RWPE2 (cell line): Measurements from ENCODE around the gene SLC16A10.

Experiments
- ATAC-seq: fragments of 200-7000 bp; cut with Tn5 transposase; 3 replicates; pipeline ENCODE4 v1.9.1; 2021; ENCODE audit warnings: low read depth
- DNase-seq: peaks from one replicate; pipeline ENCODE4 v3.0.0-alpha.2; 2020; ENCODE audit warnings: low spot score
- H3K27ac ChIP-seq: fragments of 450-650 bp; 2 replicates; pipeline ENCODE4 v1.5.1; 2017; ENCODE audit warnings: mild to moderate bottlenecking; ENCODE audit not compliant: poor library complexity, severe bottlenecking
- H3K27me3 ChIP-seq: fragments of 250-450 bp; sonication (Bioruptor Pico); 2 replicates; pipeline ENCODE4 v1.5.1; 2021; ENCODE audit warnings: mild to moderate bottlenecking, moderate library complexity; ENCODE audit not compliant: insufficient read depth, poor library complexity, severe bottlenecking
- H3K36me3 ChIP-seq: fragments of 250-450 bp; sonication (Bioruptor Pico); 2 replicates; pipeline ENCODE4 v1.5.1; 2020; ENCODE audit warnings: low read depth, mild to moderate bottlenecking, moderate library complexity
- H3K4me1 ChIP-seq: fragments of 250-450 bp; sonication (Bioruptor Pico); 2 replicates; pipeline ENCODE4 v1.5.1; 2021; ENCODE audit warnings: mild to moderate bottlenecking, moderate library complexity; ENCODE audit not compliant: insufficient read depth, poor library complexity, severe bottlenecking
- H3K4me3 ChIP-seq: fragments of 250-450 bp; sonication (Bioruptor Pico); 2 replicates; pipeline ENCODE4 v1.5.1; 2021; ENCODE audit warnings: mild to moderate bottlenecking, moderate library complexity; ENCODE audit not compliant: severe bottlenecking
- H3K9me3 ChIP-seq: fragments of 250-450 bp; sonication (Bioruptor Pico); 2 replicates; pipeline ENCODE4 v1.5.1; 2021; ENCODE audit warnings: mild to moderate bottlenecking, moderate library complexity; ENCODE audit not compliant: severe bottlenecking
- TF ChIP-seq, protein P1 (sequence below): fragments of 450-650 bp; IDR thresholded peaks from one replicate; pipeline ENCODE4 v1.5.1; 2017; ENCODE audit warnings: mild to moderate bottlenecking, moderate library complexity; ENCODE audit not compliant: poor library complexity, severe bottlenecking

Gene SLC16A10

DNA sequence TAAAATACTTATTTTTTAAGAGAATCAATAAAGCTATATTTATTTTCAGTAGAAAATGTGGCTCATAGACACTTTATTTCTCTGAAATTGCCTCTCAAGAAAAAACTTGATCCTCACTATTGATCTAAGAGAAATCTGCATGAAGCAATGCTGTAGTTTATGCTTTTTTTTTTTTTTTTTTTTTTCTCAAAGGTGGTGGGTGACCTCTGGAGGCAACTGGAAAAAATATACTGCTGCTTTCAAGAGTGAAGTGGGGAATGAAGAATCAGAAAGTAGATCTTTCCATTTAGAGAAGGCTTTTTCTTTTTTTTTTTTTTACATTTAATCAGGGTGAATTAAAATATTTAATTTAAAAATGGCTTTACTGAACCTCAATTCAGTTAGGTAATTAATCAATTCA, 169.3 kb downstream of the SLC16A10 start:
- H3K27ac ChIP-seq, result no peak overlapping the region
- H3K4me1 ChIP-seq, result peaks cover 5% of the 10 kb centered on the region
- ATAC-seq (no peak), DNase-seq (no peak)
- TF ChIP-seq, protein P1, sequence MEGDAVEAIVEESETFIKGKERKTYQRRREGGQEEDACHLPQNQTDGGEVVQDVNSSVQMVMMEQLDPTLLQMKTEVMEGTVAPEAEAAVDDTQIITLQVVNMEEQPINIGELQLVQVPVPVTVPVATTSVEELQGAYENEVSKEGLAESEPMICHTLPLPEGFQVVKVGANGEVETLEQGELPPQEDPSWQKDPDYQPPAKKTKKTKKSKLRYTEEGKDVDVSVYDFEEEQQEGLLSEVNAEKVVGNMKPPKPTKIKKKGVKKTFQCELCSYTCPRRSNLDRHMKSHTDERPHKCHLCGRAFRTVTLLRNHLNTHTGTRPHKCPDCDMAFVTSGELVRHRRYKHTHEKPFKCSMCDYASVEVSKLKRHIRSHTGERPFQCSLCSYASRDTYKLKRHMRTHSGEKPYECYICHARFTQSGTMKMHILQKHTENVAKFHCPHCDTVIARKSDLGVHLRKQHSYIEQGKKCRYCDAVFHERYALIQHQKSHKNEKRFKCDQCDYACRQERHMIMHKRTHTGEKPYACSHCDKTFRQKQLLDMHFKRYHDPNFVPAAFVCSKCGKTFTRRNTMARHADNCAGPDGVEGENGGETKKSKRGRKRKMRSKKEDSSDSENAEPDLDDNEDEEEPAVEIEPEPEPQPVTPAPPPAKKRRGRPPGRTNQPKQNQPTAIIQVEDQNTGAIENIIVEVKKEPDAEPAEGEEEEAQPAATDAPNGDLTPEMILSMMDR, result peak; percentile 71
- H3K4me3 ChIP-seq, result no peak overlapping the region
- H3K36me3 ChIP-seq, result no peaks in the 10 kb centered on the region
- no peaks in the 10 kb centered on the region for H3K9me3 ChIP-seq
- H3K27me3 ChIP-seq, result no peaks in the 10 kb centered on the region

DNA sequence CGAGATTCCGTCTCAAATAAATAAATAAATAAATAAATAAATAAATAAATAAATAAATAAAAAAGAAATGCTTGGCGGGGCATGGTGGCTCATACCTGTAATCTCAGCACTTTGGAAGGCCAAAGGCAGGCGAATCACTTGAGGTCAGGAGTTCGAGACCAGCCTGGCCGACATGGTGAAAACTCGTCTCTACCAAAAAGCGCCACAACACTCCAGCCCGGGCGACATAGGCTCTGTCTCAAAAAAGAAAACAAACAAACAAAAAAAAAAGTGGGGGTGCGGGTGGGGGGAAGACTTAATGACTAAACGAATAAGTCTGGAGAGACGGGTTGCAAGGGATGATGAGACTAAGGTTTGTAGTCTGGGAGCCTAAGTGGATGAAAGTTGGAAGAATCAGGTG, 170.7 kb downstream of the SLC16A10 start:
- no peak for DNase-seq
- TF ChIP-seq, protein P1, result no peak
- H3K27ac ChIP-seq, result no peak overlapping the region
- ATAC-seq, result no peak
- no peaks in the 10 kb centered on the region for H3K27me3 ChIP-seq
- peaks cover 5% of the 10 kb centered on the region for H3K4me1 ChIP-seq
- H3K36me3 ChIP-seq, result peaks cover 1% of the 10 kb centered on the region; the same call in 1 of the 2 replicates
- H3K4me3 ChIP-seq, result no peak overlapping the region
- H3K9me3 ChIP-seq, result no peaks in the 10 kb centered on the region

DNA sequence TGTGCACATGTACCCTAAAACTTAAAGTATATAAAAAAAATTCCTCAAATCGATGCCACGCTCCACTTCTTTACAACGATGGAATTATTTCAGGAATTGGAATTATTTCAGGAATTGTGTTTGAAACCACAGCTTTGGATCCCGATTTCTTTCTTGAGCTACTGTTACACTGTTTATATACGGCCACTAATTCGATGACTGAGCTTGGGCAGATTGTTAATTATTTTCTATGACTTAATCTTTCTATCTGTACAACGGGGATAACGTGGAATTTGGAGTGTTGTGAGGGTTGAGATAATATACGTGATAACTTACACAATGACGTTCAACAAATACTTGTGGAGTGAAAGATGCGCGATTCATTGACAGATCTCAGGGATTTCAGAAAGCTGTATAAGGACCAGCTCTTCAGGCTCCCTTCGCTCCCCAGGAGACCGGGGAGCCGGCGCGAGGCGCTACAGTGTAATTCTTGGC, 171.3 kb downstream of the SLC16A10 start:
- Histone ChIP-seq H3K27me3 (no peaks in the 10 kb centered on the region), H3K36me3 (peaks cover 8% of the 10 kb centered on the region), H3K9me3 (no peaks in the 10 kb centered on the region), H3K4me1 (peaks cover 8% of the 10 kb centered on the region), H3K4me3 (peak overlapping the region; percentile 60), H3K27ac (no peak overlapping the region)
- DNase-seq, result no peak
- ATAC-seq, result no peak
- TF ChIP-seq, protein P1, result no peak

DNA sequence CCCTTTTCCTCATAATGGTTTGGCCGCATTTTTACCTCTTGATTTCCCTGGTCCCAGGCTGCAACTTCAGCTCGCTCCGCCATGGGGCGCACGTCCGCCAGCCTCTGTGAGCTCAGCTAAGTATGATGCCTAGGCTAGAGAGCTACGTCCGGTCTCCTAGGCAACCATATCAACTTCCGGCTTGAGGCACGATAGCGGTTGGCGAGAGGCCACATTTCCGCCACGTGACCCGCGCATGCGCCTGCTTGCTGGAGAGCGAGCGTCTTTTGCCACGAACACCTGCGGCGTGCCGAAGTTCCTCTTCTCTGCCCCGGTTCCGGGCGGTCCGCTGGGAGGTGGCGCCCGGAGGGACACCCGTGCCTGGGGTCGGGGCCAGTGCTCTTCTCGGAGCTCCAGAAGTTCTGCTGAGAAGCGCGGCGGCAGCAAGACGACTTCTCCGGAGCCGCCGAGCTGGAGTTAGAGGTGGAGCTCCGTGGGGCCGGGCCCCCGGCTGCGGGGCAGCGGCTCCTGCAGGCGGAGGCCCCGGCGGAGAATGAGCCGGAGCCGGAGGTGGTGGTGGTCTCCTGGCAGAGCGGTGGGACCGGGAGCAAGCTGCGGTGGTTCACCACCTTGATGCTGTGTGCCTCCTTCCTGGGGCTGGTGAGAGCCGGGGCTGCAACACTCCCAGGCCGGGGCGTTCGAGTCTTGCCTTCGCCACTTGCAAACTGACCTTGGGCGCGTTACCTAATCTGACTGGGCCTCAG, 172.0 kb downstream of the SLC16A10 start:
- Histone ChIP-seq H3K27me3 (no peaks in the 10 kb centered on the region), H3K4me3 (peak overlapping the region; percentile 60), H3K4me1 (peaks cover 14% of the 10 kb centered on the region), H3K36me3 (peaks cover 14% of the 10 kb centered on the region), H3K27ac (peak overlapping the region; percentile 53), H3K9me3 (no peaks in the 10 kb centered on the region)
- peak; percentile 95 for DNase-seq
- TF ChIP-seq, protein P1, result peak; percentile 96
- ATAC-seq, result peak; percentile 90
